Tibial artery (tissue), 4 donors: ENCODE results near the gene PIEZO2.

Source experiments
- DNase-seq, 2 donors: peaks; one replicate each; pipeline ENCODE4 v3.0.0-alpha.2; 2019
- H3K27ac ChIP-seq, 2 donors: fragments of 200-600 bp; sonication (generic) in 1 of 2; 1 replicate in 1 of 2; 2 replicates in 1 of 2; pipeline ENCODE4 v1.5.1; 2018 to 2019; ENCODE audit warnings: mild to moderate bottlenecking in 1 of 2
- H3K27me3 ChIP-seq, 2 donors: fragments of 200-600 bp; sonication (generic) in 1 of 2; one replicate each; pipeline versions ENCODE4 v1.5.1 to v1.6.0; 2016 to 2019
- H3K36me3 ChIP-seq, 3 donors: fragments of 200-600 bp; sonication (generic) in 2 of 3; one replicate each; pipeline ENCODE4 v1.5.1; 2016 to 2019; ENCODE audit warnings: mild to moderate bottlenecking in 2 of 3
- H3K4me1 ChIP-seq, 4 donors: fragments of 200-600 bp; sonication (generic) in 2 of 4; 1 replicate in 3 of 4; 2 replicates in 1 of 4; pipeline ENCODE4 v1.5.1; 2016 to 2019
- H3K4me3 ChIP-seq, 2 donors: fragments of 200-600 bp; sonication (generic) in 1 of 2; 1 replicate in 1 of 2; 2 replicates in 1 of 2; pipeline ENCODE4 v1.5.1; 2018 to 2019; ENCODE audit warnings: mild to moderate bottlenecking in 2 of 2
- H3K9me3 ChIP-seq, 3 donors: fragments of 200-600 bp; sonication (generic) in 1 of 3; one replicate each; pipeline ENCODE4 v1.5.1; 2016 to 2019
- intact Hi-C: fragments of 100-400 bp; cut with DNase I; formaldehyde crosslinking; loops from one replicate; pipeline ENCODE4 v1.15.0; 2023; ENCODE audit warnings: low total_unique reads
- TF ChIP-seq, protein P1 (sequence below), 2 experiments: fragments of 200-600 bp in 1 of 2; fragments of 450-650 bp in 1 of 2; IDR thresholded peaks; one replicate each; pipeline ENCODE4 v1.5.1; 2017 to 2019; ENCODE audit warnings: antibody characterized with exemption in 2 of 2, mild to moderate bottlenecking in 1 of 2, moderate library complexity in 1 of 2

Gene PIEZO2

GRCh38 chr18:11096411-11096810 is 53.0 kb downstream of the PIEZO2 start:
- no peaks in the 10 kb centered on the region for H3K27me3 ChIP-seq
- no peak for DNase-seq
- peaks cover 0 to 32% (median 17%) of the 10 kb centered on the region in 4 donors for H3K4me1 ChIP-seq
- H3K4me3 ChIP-seq = no peak overlapping the region
- intact Hi-C loops = no loop called here
- H3K36me3 ChIP-seq = no peaks in the 10 kb centered on the region
- H3K9me3 ChIP-seq = no peaks in the 10 kb centered on the region
- TF ChIP-seq, protein P1, sequence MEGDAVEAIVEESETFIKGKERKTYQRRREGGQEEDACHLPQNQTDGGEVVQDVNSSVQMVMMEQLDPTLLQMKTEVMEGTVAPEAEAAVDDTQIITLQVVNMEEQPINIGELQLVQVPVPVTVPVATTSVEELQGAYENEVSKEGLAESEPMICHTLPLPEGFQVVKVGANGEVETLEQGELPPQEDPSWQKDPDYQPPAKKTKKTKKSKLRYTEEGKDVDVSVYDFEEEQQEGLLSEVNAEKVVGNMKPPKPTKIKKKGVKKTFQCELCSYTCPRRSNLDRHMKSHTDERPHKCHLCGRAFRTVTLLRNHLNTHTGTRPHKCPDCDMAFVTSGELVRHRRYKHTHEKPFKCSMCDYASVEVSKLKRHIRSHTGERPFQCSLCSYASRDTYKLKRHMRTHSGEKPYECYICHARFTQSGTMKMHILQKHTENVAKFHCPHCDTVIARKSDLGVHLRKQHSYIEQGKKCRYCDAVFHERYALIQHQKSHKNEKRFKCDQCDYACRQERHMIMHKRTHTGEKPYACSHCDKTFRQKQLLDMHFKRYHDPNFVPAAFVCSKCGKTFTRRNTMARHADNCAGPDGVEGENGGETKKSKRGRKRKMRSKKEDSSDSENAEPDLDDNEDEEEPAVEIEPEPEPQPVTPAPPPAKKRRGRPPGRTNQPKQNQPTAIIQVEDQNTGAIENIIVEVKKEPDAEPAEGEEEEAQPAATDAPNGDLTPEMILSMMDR (IDR thresholded peaks at IDR 0.05) = no peak
- no peak overlapping the region for H3K27ac ChIP-seq

DNA sequence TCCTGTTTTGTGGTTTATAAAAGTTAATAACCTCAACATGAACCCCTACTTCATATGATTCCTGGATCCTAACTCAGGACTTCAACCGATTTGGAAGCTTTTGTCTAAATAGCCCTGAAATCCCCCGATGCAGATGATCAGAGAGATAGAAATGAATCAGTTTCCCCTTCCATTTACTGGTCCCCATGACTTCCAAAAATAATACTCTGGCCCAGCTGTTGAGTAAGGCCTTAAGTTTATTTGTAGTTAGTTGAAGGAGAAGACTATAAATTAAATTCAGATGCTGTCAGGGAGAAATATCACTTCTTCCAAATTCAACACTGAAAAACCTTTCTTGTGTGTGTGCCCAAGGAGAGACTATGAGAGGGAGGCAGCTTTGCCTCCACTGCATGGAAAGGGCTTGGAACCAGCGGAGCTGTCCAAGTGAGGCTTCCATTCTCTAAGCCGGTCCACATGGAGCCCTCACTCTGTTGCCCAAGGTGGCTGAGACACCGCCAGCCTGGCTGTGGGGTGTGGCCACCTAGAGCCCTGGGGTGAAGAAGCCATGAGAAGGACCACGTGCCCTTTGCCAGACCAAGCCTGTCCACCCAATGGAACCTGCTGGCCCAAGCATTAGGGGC is 53.6 kb downstream of the PIEZO2 start:
- no peak for DNase-seq
- intact Hi-C loops = no loop called here
- H3K27me3 ChIP-seq = no peaks in the 10 kb centered on the region
- H3K27ac ChIP-seq = no peak overlapping the region
- peaks cover 0 to 32% (median 17%) of the 10 kb centered on the region in 4 donors for H3K4me1 ChIP-seq
- H3K4me3 ChIP-seq = no peak overlapping the region
- no peaks in the 10 kb centered on the region for H3K36me3 ChIP-seq
- TF ChIP-seq, protein P1 (IDR thresholded peaks at IDR 0.05) = no peak
- H3K9me3 ChIP-seq = no peaks in the 10 kb centered on the region

GRCh38 chr18:11095211-11095610 is 54.2 kb downstream of the PIEZO2 start:
- H3K27ac ChIP-seq = no peak overlapping the region
- intact Hi-C loops = no loop called here
- no peaks in the 10 kb centered on the region for H3K9me3 ChIP-seq

DNA sequence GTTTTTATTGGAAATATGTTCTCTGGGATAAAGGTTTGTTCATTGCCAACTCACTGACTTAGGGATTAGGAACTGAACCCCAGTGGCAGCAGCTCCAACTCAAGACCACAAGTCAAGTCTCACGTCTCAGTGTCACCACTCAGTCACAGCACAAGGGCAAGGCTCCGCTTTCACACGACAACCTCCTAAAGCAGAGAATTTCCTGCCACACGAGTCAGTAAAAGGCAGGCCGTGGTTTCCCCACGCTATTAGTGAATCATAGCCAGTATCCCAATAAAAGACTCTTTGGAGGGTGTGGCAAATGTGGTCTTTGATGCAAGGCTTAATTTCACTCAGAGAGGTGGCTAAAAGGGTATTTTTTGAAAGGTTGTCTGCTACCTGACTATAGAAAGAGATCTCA is 57.6 kb downstream of the PIEZO2 start:
- intact Hi-C loops = no loop called here
- H3K9me3 ChIP-seq = no peaks in the 10 kb centered on the region
- H3K27ac ChIP-seq = no peak overlapping the region
- H3K36me3 ChIP-seq = no peaks in the 10 kb centered on the region
- TF ChIP-seq, protein P1 (IDR thresholded peaks at IDR 0.05) = no peak
- H3K4me1 ChIP-seq = peaks cover 0 to 25% (median 16%) of the 10 kb centered on the region in 4 donors
- no peak overlapping the region for H3K4me3 ChIP-seq
- no peak for DNase-seq
- H3K27me3 ChIP-seq = no peaks in the 10 kb centered on the region

More at GRCh38 chr18:11095211-11095610, 54.2 kb downstream of the PIEZO2 start:
- TF ChIP-seq, protein P1 (IDR thresholded peaks at IDR 0.05) = no peak
- no peaks in the 10 kb centered on the region for H3K36me3 ChIP-seq
- DNase-seq = no peak
- no peaks in the 10 kb centered on the region for H3K27me3 ChIP-seq
- peaks cover 0 to 32% (median 17%) of the 10 kb centered on the region in 4 donors for H3K4me1 ChIP-seq
- no peak overlapping the region for H3K4me3 ChIP-seq

- TF ChIP-seq, protein P1 (IDR thresholded peaks at IDR 0.05) = no peak
- peaks cover 0 to 9% (median 2%) of the 10 kb centered on the region in 4 donors for H3K4me1 ChIP-seq
- H3K27ac ChIP-seq = no peak overlapping the region
- DNase-seq = no peak
- H3K9me3 ChIP-seq = no peaks in the 10 kb centered on the region
- H3K27me3 ChIP-seq = peaks cover 0 to 4% of the 10 kb centered on the region in 2 donors
- H3K4me3 ChIP-seq = no peak overlapping the region
- intact Hi-C loops = no loop called here
- H3K36me3 ChIP-seq = no peaks in the 10 kb centered on the region
These were observed 59.2 kb downstream of the PIEZO2 start for GRCh38 chr18:11089931-11090715.
